ENCODE results near the gene GALNT14. TPM values are rescaled to one million over a fixed set of nuclear protein-coding genes. Genes with fewer than 3 reads are reported as not detected.

Gene GALNT14
- total and polyA plus RNA-seq, 2 of the 8 experiments (the other 6 are each of a cell fraction or from before 2014, with no cell fraction given), result 13.0 to 13.7 TPM

- no peak for TF ChIP-seq ATF3 (IDR thresholded peaks at IDR 0.05; ENCODE audit: insufficient read depth, low read depth, low read length)
- TF ChIP-seq CREB1 (IDR thresholded peaks at IDR 0.05), result no peak
- no peak for TF ChIP-seq MAFK (IDR thresholded peaks at IDR 0.05; ENCODE audit: low read depth, low read length)
- TF ChIP-seq CBX5 (IDR thresholded peaks at IDR 0.05; ENCODE audit: low read depth, low read length), result no peak
Measured at GRCh38 chr2:31125918-31126695, 12.1 kb downstream of the GALNT14 start (continued).

Data from H1 (cell line).